SU-DHL-6 (cell line): Measurements from ENCODE around the gene IL13.

ENCODE experiments used
- H2AFZ ChIP-seq: fragments of 200-600 bp; sonication (generic); 2 replicates; pipeline ENCODE4 v1.6.1; 2014; ENCODE audit warnings: low read depth, mild to moderate bottlenecking, moderate library complexity, mixed read lengths, antibody characterized with exemption, low read length; ENCODE audit not compliant: severe bottlenecking
- H3F3A ChIP-seq: fragments of 200-600 bp; shearing (Covaris generic); 2 replicates; pipeline ENCODE4 v1.6.0; 2016; ENCODE audit warnings: antibody characterized with exemption, mild to moderate bottlenecking; ENCODE audit not compliant: insufficient read depth
- H3K27ac ChIP-seq: fragments of 200-600 bp; sonication (generic); 2 replicates; pipeline ENCODE4 v1.5.1; 2016; ENCODE audit warnings: low read depth, mild to moderate bottlenecking, low read length, moderate library complexity, mixed read lengths
- H3K27me3 ChIP-seq: fragments of 200-600 bp; sonication (generic), shearing (Covaris generic); 2 replicates; pipeline ENCODE4 v1.6.0; 2014; ENCODE audit warnings: mild to moderate bottlenecking, low read length
- H3K36me3 ChIP-seq: fragments of 200-600 bp; sonication (generic); 2 replicates; pipeline ENCODE4 v1.6.1; 2014; ENCODE audit warnings: mild to moderate bottlenecking, low read length, mixed read lengths
- H3K4me2 ChIP-seq: fragments of 300-600, 200-600 bp; shearing (Covaris generic), sonication (generic); 2 replicates; pipeline ENCODE4 v1.6.0; 2014; ENCODE audit warnings: low read length, low read depth, mild to moderate bottlenecking; ENCODE audit not compliant: poor library complexity, severe bottlenecking
- H3K4me3 ChIP-seq: fragments of 200-600 bp; sonication (generic); 2 replicates; pipeline ENCODE4 v1.5.1; 2014; ENCODE audit warnings: antibody characterized with exemption, low read length, mild to moderate bottlenecking, mixed read lengths; ENCODE audit not compliant: insufficient read depth, poor library complexity, severe bottlenecking
- H3K79me2 ChIP-seq: fragments of 200-600 bp; sonication (generic); 2 replicates; pipeline ENCODE4 v1.6.1; 2014; ENCODE audit warnings: mild to moderate bottlenecking, low read length, moderate library complexity; ENCODE audit not compliant: insufficient read depth
- H3K9ac ChIP-seq: fragments of 200-600 bp; sonication (generic); 2 replicates; pipeline ENCODE4 v1.7.0; 2014; ENCODE audit warnings: mild to moderate bottlenecking, low read length
- H3K9me2 ChIP-seq: fragments of 200-600 bp; sonication (generic); replicated peaks from 2 replicates; pipeline ENCODE4 v1.6.1; 2014; ENCODE audit warnings: low read length; ENCODE audit not compliant: insufficient read depth
- H3K9me3 ChIP-seq: fragments of 200-600 bp; sonication (generic); 2 replicates; pipeline ENCODE4 v1.6.1; 2014; ENCODE audit warnings: low read length, mixed read lengths; ENCODE audit not compliant: insufficient read depth
- H4K20me1 ChIP-seq: fragments of 200-600 bp; sonication (generic); 2 replicates; pipeline ENCODE4 v1.6.1; 2014; ENCODE audit warnings: low read depth, mild to moderate bottlenecking, antibody characterized with exemption, low read length, moderate library complexity, mixed read lengths
- CTCF ChIP-seq: fragments of 200-600 bp; sonication (generic); IDR thresholded peaks from one replicate; pipeline ENCODE4 v1.5.1; 2017; ENCODE audit warnings: antibody characterized with exemption, mild to moderate bottlenecking, low read length, moderate library complexity; ENCODE audit not compliant: insufficient read depth, poor library complexity, severe bottlenecking
- EZH2phosphoT487 ChIP-seq: fragments of 200-600 bp; sonication (generic), shearing (Covaris generic); conservative IDR thresholded peaks from 2 replicates; pipeline ENCODE4 v1.6.1; 2018; ENCODE audit warnings: mild to moderate bottlenecking, antibody characterized with exemption, low read length, moderate library complexity, mixed read lengths

IL13 gene

DNA sequence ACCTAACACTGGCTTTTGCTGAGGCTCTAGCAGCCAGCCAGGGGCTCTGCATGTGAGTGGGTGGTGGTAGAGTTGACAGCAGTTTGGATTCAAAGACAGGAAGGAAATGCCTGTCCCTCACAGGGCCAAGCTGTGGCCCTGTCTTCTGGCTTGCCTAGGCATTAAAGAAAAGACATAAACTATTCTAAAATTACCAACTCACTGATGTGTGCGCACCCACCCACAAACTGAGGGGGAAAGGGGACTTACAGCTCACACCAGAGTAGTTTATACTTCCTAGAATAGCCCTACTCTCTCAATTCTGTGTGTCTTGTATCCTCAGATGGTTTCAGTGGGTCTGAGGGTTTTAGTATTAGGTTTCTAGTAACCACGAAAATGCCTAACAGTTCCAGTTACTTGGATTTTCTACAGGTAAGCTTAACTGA lies 18.3 kb upstream of the IL13 start:
- Histone ChIP-seq H3F3A (no peaks in the 10 kb centered on the region; the same call in 1 of the 2 replicates), H3K36me3 (peaks cover 21% of the 10 kb centered on the region), H4K20me1 (no peaks in the 10 kb centered on the region), H3K9me2 (no peaks in the 10 kb centered on the region), H3K27me3 (no peaks in the 10 kb centered on the region), H2AFZ (no peak overlapping the region), H3K4me2 (no peak overlapping the region), H3K4me3 (no peak overlapping the region), H3K9me3 (no peaks in the 10 kb centered on the region), H3K27ac (no peak overlapping the region), H3K79me2 (no peaks in the 10 kb centered on the region), H3K9ac (no peak overlapping the region)
- TF ChIP-seq EZH2phosphoT487 (no peak), CTCF (no peak)

- Histone ChIP-seq H3K79me2 (no peaks in the 10 kb centered on the region), H3K27ac (no peak overlapping the region), H3K9me2 (no peaks in the 10 kb centered on the region), H3F3A (no peaks in the 10 kb centered on the region; the same call in 1 of the 2 replicates), H2AFZ (no peak overlapping the region), H3K4me3 (no peak overlapping the region), H4K20me1 (no peaks in the 10 kb centered on the region), H3K36me3 (peaks cover 17% of the 10 kb centered on the region), H3K9me3 (no peaks in the 10 kb centered on the region), H3K9ac (no peak overlapping the region), H3K27me3 (no peaks in the 10 kb centered on the region), H3K4me2 (no peak overlapping the region)
- TF ChIP-seq CTCF, result no peak
- TF ChIP-seq EZH2phosphoT487, result no peak
Measured at GRCh38 chr5:132640613-132641012, 17.4 kb upstream of the IL13 start.

GRCh38 chr5:132641241-132641723 lies 16.7 kb upstream of the IL13 start:
- TF ChIP-seq EZH2phosphoT487, result no peak
- no peak for TF ChIP-seq CTCF
- H3K9me3 ChIP-seq, result no peaks in the 10 kb centered on the region
- H3K4me2 ChIP-seq, result no peak overlapping the region
- no peaks in the 10 kb centered on the region for H3K9me2 ChIP-seq
- no peak overlapping the region for H3K4me3 ChIP-seq
- no peaks in the 10 kb centered on the region for H4K20me1 ChIP-seq
- no peak overlapping the region for H3K27ac ChIP-seq
- no peaks in the 10 kb centered on the region for H3K79me2 ChIP-seq
- H3K36me3 ChIP-seq, result peaks cover 17% of the 10 kb centered on the region
- no peaks in the 10 kb centered on the region; the same call in 1 of the 2 replicates for H3F3A ChIP-seq
- H3K9ac ChIP-seq, result no peak overlapping the region
- H3K27me3 ChIP-seq, result no peaks in the 10 kb centered on the region
- no peak overlapping the region for H2AFZ ChIP-seq
